Measurements from ENCODE around the gene MED22. TPM values are rescaled to one million over a fixed set of nuclear protein-coding genes. Genes with fewer than 3 reads are reported as not detected.

Gene MED22
- total and polyA plus RNA-seq, 2 donors (not counting 1 experiment from before 2014, with no cell fraction given): 13.9 to 17.8 TPM

- H3K27me3 ChIP-seq (ENCODE audit: control insufficient read depth, insufficient read depth, low read length): no peaks in the 10 kb centered on the region
- H3K27ac ChIP-seq (ENCODE audit: insufficient read depth, low read length): no peak overlapping the region
- no peak overlapping the region for H3K9ac ChIP-seq (ENCODE audit: insufficient read depth, low read length)
- H3K79me2 ChIP-seq (ENCODE audit: control insufficient read depth, insufficient read depth, low read length): no peaks in the 10 kb centered on the region
- no peak for DNase-seq (ENCODE audit: low read depth in 2 of 2)
- H3K9me3 ChIP-seq (ENCODE audit: control insufficient read depth, insufficient read depth, low read depth, low read length): no peaks in the 10 kb centered on the region
- no peak overlapping the region for H3K4me2 ChIP-seq (ENCODE audit: extremely low read depth, insufficient read depth, low read length)
- H4K20me1 ChIP-seq (ENCODE audit: control insufficient read depth, extremely low read depth, insufficient read depth, low read length): no peaks in the 10 kb centered on the region
- no peak overlapping the region for H3K4me3 ChIP-seq (replicated peaks in 1 of 4; ENCODE audit: control extremely low read depth in 1 of 4, insufficient read depth in 1 of 4, low read depth in 3 of 4, low read length in 4 of 4)
- H3K4me1 ChIP-seq (ENCODE audit: control insufficient read depth, extremely low read depth, insufficient read depth, low read length): no peaks in the 10 kb centered on the region
- no peak overlapping the region for H2AFZ ChIP-seq (ENCODE audit: low read length)
- H3K36me3 ChIP-seq (ENCODE audit: control insufficient read depth, insufficient read depth, low read length): no peaks in the 10 kb centered on the region
- TF ChIP-seq EZH2 (IDR thresholded peaks at IDR 0.05; ENCODE audit: low read length, missing control alignments): no peak
- TF ChIP-seq, protein P1, sequence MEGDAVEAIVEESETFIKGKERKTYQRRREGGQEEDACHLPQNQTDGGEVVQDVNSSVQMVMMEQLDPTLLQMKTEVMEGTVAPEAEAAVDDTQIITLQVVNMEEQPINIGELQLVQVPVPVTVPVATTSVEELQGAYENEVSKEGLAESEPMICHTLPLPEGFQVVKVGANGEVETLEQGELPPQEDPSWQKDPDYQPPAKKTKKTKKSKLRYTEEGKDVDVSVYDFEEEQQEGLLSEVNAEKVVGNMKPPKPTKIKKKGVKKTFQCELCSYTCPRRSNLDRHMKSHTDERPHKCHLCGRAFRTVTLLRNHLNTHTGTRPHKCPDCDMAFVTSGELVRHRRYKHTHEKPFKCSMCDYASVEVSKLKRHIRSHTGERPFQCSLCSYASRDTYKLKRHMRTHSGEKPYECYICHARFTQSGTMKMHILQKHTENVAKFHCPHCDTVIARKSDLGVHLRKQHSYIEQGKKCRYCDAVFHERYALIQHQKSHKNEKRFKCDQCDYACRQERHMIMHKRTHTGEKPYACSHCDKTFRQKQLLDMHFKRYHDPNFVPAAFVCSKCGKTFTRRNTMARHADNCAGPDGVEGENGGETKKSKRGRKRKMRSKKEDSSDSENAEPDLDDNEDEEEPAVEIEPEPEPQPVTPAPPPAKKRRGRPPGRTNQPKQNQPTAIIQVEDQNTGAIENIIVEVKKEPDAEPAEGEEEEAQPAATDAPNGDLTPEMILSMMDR (conservative IDR thresholded peaks at IDR 0.05 in 1 of 2, IDR thresholded peaks at IDR 0.05 in 1 of 2; ENCODE audit: low read depth in 1 of 2, low read length in 2 of 2): no peak
These were observed 53.7 kb downstream of the MED22 start for GRCh38 chr9:133294257-133294656.

GRCh38 chr9:133290751-133291302 lies 57.1 kb downstream of the MED22 start:
- no peak for DNase-seq (ENCODE audit: low read depth in 2 of 2)
- Histone ChIP-seq H2AFZ (ENCODE audit: low read length) (no peak overlapping the region), H3K4me3 (replicated peaks in 1 of 4; ENCODE audit: control extremely low read depth in 1 of 4, insufficient read depth in 1 of 4, low read depth in 3 of 4, low read length in 4 of 4) (no peak overlapping the region), H4K20me1 (ENCODE audit: control insufficient read depth, extremely low read depth, insufficient read depth, low read length) (no peaks in the 10 kb centered on the region), H3K27ac (ENCODE audit: insufficient read depth, low read length) (no peak overlapping the region), H3K9me3 (ENCODE audit: control insufficient read depth, insufficient read depth, low read depth, low read length) (no peaks in the 10 kb centered on the region), H3K4me2 (ENCODE audit: extremely low read depth, insufficient read depth, low read length) (no peak overlapping the region), H3K36me3 (ENCODE audit: control insufficient read depth, insufficient read depth, low read length) (no peaks in the 10 kb centered on the region), H3K79me2 (ENCODE audit: control insufficient read depth, insufficient read depth, low read length) (no peaks in the 10 kb centered on the region), H3K4me1 (ENCODE audit: control insufficient read depth, extremely low read depth, insufficient read depth, low read length) (no peaks in the 10 kb centered on the region), H3K9ac (ENCODE audit: insufficient read depth, low read length) (no peak overlapping the region), H3K27me3 (ENCODE audit: control insufficient read depth, insufficient read depth, low read length) (no peaks in the 10 kb centered on the region)
- TF ChIP-seq, protein P1 (conservative IDR thresholded peaks at IDR 0.05 in 1 of 2, IDR thresholded peaks at IDR 0.05 in 1 of 2; ENCODE audit: low read depth in 1 of 2, low read length in 2 of 2): no peak
- TF ChIP-seq EZH2 (IDR thresholded peaks at IDR 0.05; ENCODE audit: low read length, missing control alignments): no peak

Other genes starting within 250 kb of the MED22 start
- 16.2 and 23.6 TPM in 2 replicates for gene RALGDS, start 226.9 kb downstream of the MED22 start, total RNA-seq
- 16.6 and 22.4 TPM in 2 replicates for gene RALGDS, start 226.9 kb downstream of the MED22 start, polyA plus RNA-seq
- 3.3 and 4.1 TPM in 2 replicates for gene GBGT1, start 184.2 kb downstream of the MED22 start, total RNA-seq
- gene GBGT1, start 184.2 kb downstream of the MED22 start, polyA plus RNA-seq: 0.86 and 2.6 TPM in 2 replicates
- not detected in 2 replicates for gene OBP2B, start 138.9 kb downstream of the MED22 start, total RNA-seq
- not detected in 2 replicates for gene OBP2B, start 138.9 kb downstream of the MED22 start, polyA plus RNA-seq
- not detected in 2 replicates for gene ABO, start 72.9 kb downstream of the MED22 start, total RNA-seq
- not detected in 2 replicates for gene ABO, start 72.9 kb downstream of the MED22 start, polyA plus RNA-seq
- 6.7 and 8.3 TPM in 2 replicates for gene SURF6, start 11.9 kb downstream of the MED22 start, total RNA-seq
- 3.9 and 4.8 TPM in 2 replicates for gene SURF6, start 11.9 kb downstream of the MED22 start, polyA plus RNA-seq
- 1,820 and 2,853 TPM in 2 replicates for gene RPL7A, start 87 bp upstream of the MED22 start, total RNA-seq
- 2,991 and 3,227 TPM in 2 replicates for gene RPL7A, start 87 bp upstream of the MED22 start, polyA plus RNA-seq
- gene SURF1, start 8.4 kb upstream of the MED22 start, total RNA-seq: 22.6 and 27.9 TPM in 2 replicates
- 31.7 and 36.8 TPM in 2 replicates for gene SURF1, start 8.4 kb upstream of the MED22 start, polyA plus RNA-seq
- gene SURF2, start 8.4 kb upstream of the MED22 start, total RNA-seq: 13.9 and 20.3 TPM in 2 replicates
- 11.2 and 16.5 TPM in 2 replicates for gene SURF2, start 8.4 kb upstream of the MED22 start, polyA plus RNA-seq
- 295 and 338 TPM in 2 replicates for gene SURF4, start 27.9 kb upstream of the MED22 start, total RNA-seq
- gene SURF4, start 27.9 kb upstream of the MED22 start, polyA plus RNA-seq: 358 and 384 TPM in 2 replicates
- 0.51 and 0.99 TPM in 2 replicates for gene STKLD1, start 28.2 kb upstream of the MED22 start, total RNA-seq
- 0.62 and 0.79 TPM in 2 replicates for gene STKLD1, start 28.2 kb upstream of the MED22 start, polyA plus RNA-seq
- gene REXO4, start 69.9 kb upstream of the MED22 start, total RNA-seq: 21.1 and 21.3 TPM in 2 replicates
- gene REXO4, start 69.9 kb upstream of the MED22 start, polyA plus RNA-seq: 16.6 and 17.2 TPM in 2 replicates
- 2.3 and 3.1 TPM in 2 replicates for gene ADAMTS13, start 74.2 kb upstream of the MED22 start, total RNA-seq
- gene ADAMTS13, start 74.2 kb upstream of the MED22 start, polyA plus RNA-seq: 0.45 and 0.78 TPM in 2 replicates
- 8.5 and 9.1 TPM in 2 replicates for gene CACFD1, start 111.8 kb upstream of the MED22 start, total RNA-seq
- gene CACFD1, start 111.8 kb upstream of the MED22 start, polyA plus RNA-seq: 2.5 and 4.7 TPM in 2 replicates
- 5.6 and 9.1 TPM in 2 replicates for gene SLC2A6, start 131.0 kb upstream of the MED22 start, total RNA-seq
- gene SLC2A6, start 131.0 kb upstream of the MED22 start, polyA plus RNA-seq: 6.7 and 7.6 TPM in 2 replicates
- gene MYMK, start 176.8 kb upstream of the MED22 start, total RNA-seq: not detected in 2 replicates
- not detected in 2 replicates for gene MYMK, start 176.8 kb upstream of the MED22 start, polyA plus RNA-seq
- gene ADAMTSL2, start 186.6 kb upstream of the MED22 start, total RNA-seq: under 0.01 TPM in 2 replicates
- gene ADAMTSL2, start 186.6 kb upstream of the MED22 start, polyA plus RNA-seq: 0.09 TPM in 1 of 2 replicates, not detected in the other